Activated T-helper 2 cell treated with anti-CD3 and anti-CD28 coated beads, Interferon-gamma antibody, Interleukin-2, Interleukin-4, amounts not matched to agents 10 μg/mL and 5 μg/mL and 100 μg/mL, durations not matched to agents 14 hours and 24 hours and 36 hours (primary cell): ENCODE results near the gene RAP1GAP. TPM values are rescaled to one million over a fixed set of nuclear protein-coding genes. Genes with fewer than 3 reads are reported as not detected.

Experiments
- DNase-seq: peaks from one replicate; pipeline ENCODE4 v3.0.0; 2021; ENCODE audit warnings: low spot score
- H3K27ac Mint-ChIP-seq: one replicate; pipeline ENCODE4 v1.8.0; 2021; ENCODE audit warnings: mixed read lengths
- H3K27me3 Mint-ChIP-seq: one replicate; pipeline ENCODE4 v1.8.0; 2021; ENCODE audit warnings: low read depth, mixed read lengths
- H3K36me3 Mint-ChIP-seq: one replicate; pipeline ENCODE4 v1.8.0; 2021; ENCODE audit warnings: low read depth, mixed read lengths
- H3K4me1 Mint-ChIP-seq: one replicate; pipeline ENCODE4 v1.8.0; 2021; ENCODE audit warnings: low read depth, mixed read lengths
- H3K4me3 Mint-ChIP-seq: one replicate; pipeline ENCODE4 v1.8.0; 2021; ENCODE audit warnings: low read depth, mild to moderate bottlenecking, moderate library complexity, mixed read lengths
- H3K9me3 Mint-ChIP-seq: one replicate; pipeline ENCODE4 v1.8.0; 2021; ENCODE audit warnings: mixed read lengths
- intact Hi-C: fragments of 100-400 bp; cut with micrococcal nuclease; formaldehyde crosslinking; loops from one replicate; pipeline ENCODE4 v1.15.1; 2023
- total RNA-seq: library from RNA; stranded (reverse); gene quantifications from 2 replicates; pipeline ENCODE4 v1.2.3, GENCODE V29; 2022

The RAP1GAP gene
- 0.46 TPM in 2 replicates for total RNA-seq

DNA sequence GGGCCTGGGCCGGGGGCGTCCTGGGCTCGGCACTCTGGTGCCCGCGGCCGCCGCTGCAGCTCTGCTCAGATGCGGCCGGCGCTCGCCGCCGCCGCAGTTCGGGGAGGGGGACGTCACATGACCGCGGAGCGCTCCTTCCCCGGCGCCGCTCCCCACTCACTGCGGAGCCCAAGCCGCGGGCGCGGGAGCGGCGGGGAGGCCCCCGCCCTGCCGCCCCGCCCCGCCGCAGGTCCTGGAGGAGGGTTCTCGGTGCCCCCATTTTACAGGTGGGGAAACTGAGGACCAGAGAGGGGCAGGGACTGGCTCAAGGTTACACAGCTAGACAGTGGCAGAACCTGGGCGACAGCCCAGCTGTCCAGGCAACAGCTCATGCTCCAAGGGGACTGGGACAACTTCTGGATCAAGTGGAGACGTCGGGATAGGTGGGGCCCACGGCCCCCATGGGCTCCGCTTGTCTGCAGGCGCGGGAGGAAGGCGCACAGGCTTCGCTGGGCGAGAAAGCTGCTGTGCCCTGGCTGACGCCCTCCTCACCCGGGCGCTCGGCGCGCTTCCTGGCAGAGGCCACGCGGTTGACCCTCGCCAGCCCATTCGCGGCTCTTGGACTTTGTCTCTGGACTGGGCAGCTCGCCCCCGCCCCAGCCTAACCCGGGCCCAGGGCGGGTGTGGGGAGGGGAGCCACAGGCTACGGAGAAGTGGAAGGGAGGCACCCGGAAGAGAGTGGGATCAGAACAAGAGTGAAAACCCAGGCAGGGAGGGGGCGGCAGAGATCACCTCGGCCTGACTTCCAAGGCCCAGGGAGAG lies at the start of gene RAP1GAP:
Gene RAP1GAP (minus strand): TSS at position 100 of the 801 bp plus-strand sequence. CDS start 49,325 bp downstream, outside the sequence.
- H3K9me3 Mint-ChIP-seq, result no peaks in the 10 kb centered on the region
- peaks cover 15% of the 10 kb centered on the region for H3K27me3 Mint-ChIP-seq
- H3K4me1 Mint-ChIP-seq, result peaks cover 9% of the 10 kb centered on the region
- no peak within 1 kb of the TSS for H3K27ac Mint-ChIP-seq
- H3K4me3 Mint-ChIP-seq, result peak within 1 kb of the TSS; percentile 61
- intact Hi-C loops, result no loop called here
- DNase-seq, result peak; percentile 28
- no peaks in the 10 kb centered on the region for H3K36me3 Mint-ChIP-seq

DNA sequence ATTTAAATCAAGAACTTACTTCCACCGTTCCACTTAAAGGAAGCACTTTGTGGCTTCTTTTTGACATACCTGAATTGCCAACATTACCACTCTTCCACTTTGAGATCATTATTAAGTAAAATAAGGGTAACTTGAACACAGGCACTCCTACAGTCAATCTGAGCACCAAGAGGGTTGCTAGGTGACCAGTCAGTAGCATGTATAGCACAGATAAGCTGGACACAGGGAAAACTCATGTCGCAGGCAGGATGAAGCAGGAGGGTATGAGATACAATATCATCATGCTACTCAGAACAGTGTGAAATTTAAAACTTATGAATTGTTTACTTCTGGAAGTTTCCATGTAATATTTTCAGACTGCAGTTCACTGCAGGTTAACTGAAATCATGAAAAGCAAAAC lies 47.0 kb upstream of the RAP1GAP start:
- Mint-ChIP-seq H3K27me3 (no peaks in the 10 kb centered on the region), H3K9me3 (no peaks in the 10 kb centered on the region), H3K36me3 (peaks cover 77% of the 10 kb centered on the region), H3K4me1 (no peaks in the 10 kb centered on the region), H3K27ac (no peak overlapping the region), H3K4me3 (no peak overlapping the region)
- no peak for DNase-seq
- intact Hi-C loops, result no loop called here

DNA sequence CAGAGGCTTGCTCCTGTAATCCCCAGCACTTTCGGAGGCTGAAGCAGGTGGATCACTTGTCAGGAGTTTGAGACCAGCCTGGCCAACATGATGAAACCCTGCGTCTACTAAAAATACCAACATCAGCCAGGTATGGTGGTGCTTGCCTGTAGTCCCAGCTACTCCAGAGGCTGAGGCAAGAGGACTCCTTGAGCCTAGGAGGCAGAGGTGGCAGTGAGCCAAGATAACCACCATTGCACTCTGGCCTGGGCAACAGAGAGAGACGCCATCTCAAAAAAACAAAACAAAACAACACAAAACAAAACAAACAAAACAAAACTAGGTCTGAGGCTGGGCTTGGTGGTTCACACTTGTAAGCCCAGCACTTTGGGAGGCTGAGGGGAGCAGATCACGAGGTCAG lies 38.7 kb upstream of the RAP1GAP start:
- DNase-seq, result no peak
- H3K4me3 Mint-ChIP-seq, result no peak overlapping the region
- no peaks in the 10 kb centered on the region for H3K9me3 Mint-ChIP-seq
- peaks cover 9% of the 10 kb centered on the region for H3K4me1 Mint-ChIP-seq
- intact Hi-C loops, result loop anchor here (10.0 kb wide), 1 partner anchor 57 kb away; no protein-coding TSS in a partner anchor
- H3K27ac Mint-ChIP-seq, result no peak overlapping the region
- no peaks in the 10 kb centered on the region for H3K27me3 Mint-ChIP-seq
- H3K36me3 Mint-ChIP-seq, result peaks cover 70% of the 10 kb centered on the region

DNA sequence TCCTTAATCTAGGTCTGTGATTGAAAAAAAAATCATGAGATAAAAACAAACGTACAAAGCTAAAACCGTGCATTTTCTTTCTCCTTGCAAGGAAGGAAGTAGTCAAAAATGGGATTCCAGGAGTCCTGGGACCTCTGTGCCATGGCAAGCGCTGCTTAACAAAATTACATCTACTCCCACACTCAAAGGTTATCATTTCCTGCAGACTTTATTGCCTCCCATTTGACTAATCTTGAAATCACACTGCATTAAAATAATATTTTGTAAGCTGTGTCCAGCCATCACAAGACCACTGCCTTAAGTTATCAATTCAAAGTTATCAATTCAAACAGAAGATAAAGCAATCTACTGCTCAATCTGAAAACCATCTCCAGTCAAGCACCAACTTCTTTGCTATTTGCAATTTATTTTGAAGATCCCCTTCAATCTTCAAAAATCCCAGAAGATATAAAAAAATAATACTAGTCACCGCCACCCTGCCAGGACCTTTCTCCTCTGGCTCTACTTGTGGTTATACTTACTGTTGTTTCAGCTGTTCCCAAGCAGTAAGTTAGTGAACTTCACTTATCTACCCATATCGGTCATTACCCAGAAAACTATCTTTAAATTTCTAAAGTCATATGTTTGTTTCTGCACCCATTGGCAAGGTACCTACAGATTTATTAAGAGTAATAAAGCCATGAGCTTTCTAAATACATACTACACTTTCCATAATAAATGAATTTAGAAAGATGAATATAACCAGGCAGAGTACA lies 38.1 kb upstream of the RAP1GAP start:
- peak overlapping the region; percentile 12 for H3K27ac Mint-ChIP-seq

DNA sequence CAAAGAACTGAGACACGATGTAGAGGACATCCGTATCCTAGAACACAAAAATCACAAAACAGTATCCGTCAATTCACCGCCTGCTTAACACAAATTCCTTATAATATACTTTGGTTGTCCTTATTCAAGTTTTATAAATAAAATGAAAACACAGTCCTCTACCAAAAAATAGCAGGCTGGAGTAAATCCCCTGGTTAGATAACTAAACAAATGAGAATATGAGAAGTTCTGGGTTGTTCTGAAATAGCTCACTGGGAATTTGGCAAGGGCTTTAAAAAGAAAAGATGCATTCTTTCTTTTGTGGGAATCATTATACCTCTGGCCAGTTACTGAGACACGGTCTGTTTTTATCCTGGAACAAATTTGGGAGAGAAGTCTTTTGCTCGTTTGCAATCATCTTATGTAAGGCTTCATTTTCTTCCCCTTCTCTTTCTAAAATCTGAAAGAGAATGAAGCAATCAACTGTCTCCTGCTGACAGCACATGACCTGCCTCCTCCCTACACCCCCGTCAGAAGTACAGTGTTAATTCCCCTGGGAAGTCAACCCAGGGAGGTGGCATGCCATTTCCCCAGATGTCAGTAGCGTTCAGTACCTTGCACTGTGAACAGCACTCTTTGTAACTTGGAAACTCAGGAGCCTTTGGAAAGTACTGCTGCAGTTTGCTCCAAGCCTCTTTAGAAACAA lies 37.1 kb upstream of the RAP1GAP start:
- no peaks in the 10 kb centered on the region for H3K9me3 Mint-ChIP-seq
- peaks cover 71% of the 10 kb centered on the region for H3K36me3 Mint-ChIP-seq
- intact Hi-C loops, result loop anchor here (10.0 kb wide), 1 partner anchor 59 kb away; no protein-coding TSS in a partner anchor
- no peak for DNase-seq
- no peak overlapping the region for H3K27ac Mint-ChIP-seq
- H3K4me3 Mint-ChIP-seq, result no peak overlapping the region
- H3K27me3 Mint-ChIP-seq, result no peaks in the 10 kb centered on the region
- peaks cover 9% of the 10 kb centered on the region for H3K4me1 Mint-ChIP-seq

More for the DNA sequence above, 38.1 kb upstream of the RAP1GAP start:
- no peak for DNase-seq
- H3K9me3 Mint-ChIP-seq, result no peaks in the 10 kb centered on the region
- H3K27me3 Mint-ChIP-seq, result no peaks in the 10 kb centered on the region
- no peak overlapping the region for H3K4me3 Mint-ChIP-seq
- H3K36me3 Mint-ChIP-seq, result peaks cover 73% of the 10 kb centered on the region
- peaks cover 9% of the 10 kb centered on the region for H3K4me1 Mint-ChIP-seq
- intact Hi-C loops, result loop anchor here (10.0 kb wide), 1 partner anchor 58 kb away; no protein-coding TSS in a partner anchor

DNA sequence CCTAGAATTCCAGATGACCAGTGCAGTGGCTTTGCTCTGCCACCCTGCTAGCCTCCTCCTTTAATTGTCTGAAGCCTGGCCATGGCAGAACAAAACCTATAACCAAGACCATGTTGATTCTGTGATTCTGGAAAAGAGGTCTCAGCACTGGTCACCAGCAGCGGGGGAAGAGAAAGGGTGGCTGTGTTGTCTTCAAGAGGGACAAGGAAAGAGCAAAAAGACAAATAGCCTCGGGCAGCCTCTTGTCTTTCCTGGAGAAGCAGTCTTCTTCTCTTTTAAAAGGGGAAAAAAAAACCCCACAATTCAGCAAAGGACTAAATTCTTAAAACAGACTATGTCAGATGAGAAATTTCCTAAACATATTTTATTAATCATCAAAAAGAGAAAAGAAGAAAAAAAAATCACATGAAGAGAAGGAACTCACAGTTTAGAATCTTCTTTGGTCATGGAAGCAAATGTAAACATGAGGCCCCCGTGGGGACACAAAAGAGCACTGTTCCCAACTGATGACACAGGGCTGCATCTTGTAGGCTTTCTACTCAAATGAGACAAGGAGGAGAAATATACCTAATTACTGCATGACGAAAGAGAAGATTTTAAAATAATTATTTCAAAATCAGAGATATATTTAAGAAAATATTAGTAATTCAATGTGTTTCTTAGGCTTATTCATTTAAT lies 36.3 kb upstream of the RAP1GAP start:
- Mint-ChIP-seq H3K36me3 (peaks cover 72% of the 10 kb centered on the region), H3K9me3 (no peaks in the 10 kb centered on the region), H3K4me3 (no peak overlapping the region), H3K27ac (no peak overlapping the region), H3K4me1 (peaks cover 10% of the 10 kb centered on the region), H3K27me3 (no peaks in the 10 kb centered on the region)
- intact Hi-C loops, result loop anchor here (2.0 to 10.0 kb wide), 2 partner anchors 15 to 59 kb away; no protein-coding TSS in a partner anchor
- no peak for DNase-seq

DNA sequence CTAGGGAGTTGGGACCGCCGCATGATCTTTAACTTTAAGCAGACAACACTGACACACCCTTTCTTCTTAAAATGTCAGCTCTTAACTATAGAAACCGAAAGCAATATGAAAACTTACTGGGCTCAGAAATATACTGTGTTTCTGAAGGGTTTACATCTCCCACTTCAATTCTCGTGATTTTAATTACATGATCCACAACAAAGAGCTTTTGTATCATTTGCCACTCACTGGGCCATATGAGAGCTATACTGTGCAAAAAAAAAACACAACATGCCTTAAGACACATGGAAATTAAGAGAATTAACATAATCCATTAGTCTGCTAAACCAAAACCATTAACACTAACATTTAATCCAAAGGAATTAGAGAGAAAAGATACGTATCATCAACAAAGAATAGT lies 35.0 kb upstream of the RAP1GAP start:
- no peaks in the 10 kb centered on the region for H3K9me3 Mint-ChIP-seq
- no peak overlapping the region for H3K4me3 Mint-ChIP-seq
- intact Hi-C loops, result loop anchor here (2.0 to 10.0 kb wide), 2 partner anchors 17 to 61 kb away; no protein-coding TSS in a partner anchor
- no peaks in the 10 kb centered on the region for H3K27me3 Mint-ChIP-seq
- no peak for DNase-seq
- peaks cover 71% of the 10 kb centered on the region for H3K36me3 Mint-ChIP-seq
- peak overlapping the region; percentile 67 for H3K27ac Mint-ChIP-seq
- peaks cover 12% of the 10 kb centered on the region for H3K4me1 Mint-ChIP-seq

DNA sequence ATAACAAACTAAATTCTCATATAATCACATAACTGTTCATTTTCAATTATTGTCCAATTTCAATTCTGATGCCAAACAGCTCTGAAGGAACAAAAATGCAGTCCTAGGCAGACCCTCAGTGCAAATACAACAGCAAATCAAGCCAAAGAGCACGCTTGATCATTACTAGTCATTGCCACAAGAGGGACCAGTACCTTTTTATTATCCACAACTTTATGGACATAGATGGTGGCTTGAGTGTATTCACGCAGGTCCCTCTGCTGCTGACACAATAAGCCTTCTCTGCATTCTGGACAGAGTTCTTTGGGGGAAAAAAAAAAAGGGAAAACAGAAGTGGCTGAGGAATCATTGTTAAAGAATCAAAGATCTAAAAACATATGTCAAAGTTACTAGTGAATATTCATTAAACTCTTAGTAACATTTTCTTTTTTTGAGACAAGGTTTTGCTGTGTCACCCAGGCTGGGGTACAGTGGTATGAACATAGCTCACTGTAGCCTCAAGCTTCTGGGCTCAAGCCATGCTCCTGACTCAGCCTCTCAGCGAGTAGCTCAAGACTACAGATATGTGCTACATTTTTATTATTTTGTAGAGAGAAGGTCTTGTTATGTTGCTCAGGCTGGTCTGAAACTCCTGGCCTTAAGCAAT lies 34.3 kb upstream of the RAP1GAP start:
- intact Hi-C loops, result loop anchor here (10.0 kb wide), 1 partner anchor 61 kb away; no protein-coding TSS in a partner anchor
- no peak overlapping the region for H3K27ac Mint-ChIP-seq
- H3K9me3 Mint-ChIP-seq, result no peaks in the 10 kb centered on the region
- no peak for DNase-seq
- no peaks in the 10 kb centered on the region for H3K27me3 Mint-ChIP-seq
- H3K4me1 Mint-ChIP-seq, result peaks cover 12% of the 10 kb centered on the region
- H3K36me3 Mint-ChIP-seq, result peaks cover 71% of the 10 kb centered on the region
- H3K4me3 Mint-ChIP-seq, result no peak overlapping the region

DNA sequence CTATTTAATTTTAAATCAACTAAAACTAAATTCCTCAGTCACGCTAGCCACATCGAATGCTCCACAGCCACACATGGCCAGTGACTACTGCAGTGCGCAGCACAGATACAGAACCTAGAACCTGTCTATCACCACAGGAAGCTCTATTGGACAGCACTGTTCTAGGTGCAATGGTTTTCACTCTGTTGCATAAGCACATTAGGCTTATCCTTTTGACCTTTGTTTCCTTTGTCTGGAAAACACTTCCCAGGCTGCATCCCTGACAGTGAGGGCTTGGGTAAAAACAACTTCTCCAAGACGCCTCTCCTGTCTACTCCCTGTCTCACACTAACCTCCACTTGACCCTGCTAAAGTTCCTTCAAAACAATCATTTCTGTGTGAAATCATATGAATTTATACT lies 33.6 kb upstream of the RAP1GAP start:
- Mint-ChIP-seq H3K27me3 (no peaks in the 10 kb centered on the region), H3K36me3 (peaks cover 71% of the 10 kb centered on the region), H3K4me1 (peaks cover 12% of the 10 kb centered on the region), H3K4me3 (no peak overlapping the region), H3K9me3 (no peaks in the 10 kb centered on the region), H3K27ac (no peak overlapping the region)
- DNase-seq, result no peak
- intact Hi-C loops, result loop anchor here (10.0 kb wide), 1 partner anchor 62 kb away; no protein-coding TSS in a partner anchor

DNA sequence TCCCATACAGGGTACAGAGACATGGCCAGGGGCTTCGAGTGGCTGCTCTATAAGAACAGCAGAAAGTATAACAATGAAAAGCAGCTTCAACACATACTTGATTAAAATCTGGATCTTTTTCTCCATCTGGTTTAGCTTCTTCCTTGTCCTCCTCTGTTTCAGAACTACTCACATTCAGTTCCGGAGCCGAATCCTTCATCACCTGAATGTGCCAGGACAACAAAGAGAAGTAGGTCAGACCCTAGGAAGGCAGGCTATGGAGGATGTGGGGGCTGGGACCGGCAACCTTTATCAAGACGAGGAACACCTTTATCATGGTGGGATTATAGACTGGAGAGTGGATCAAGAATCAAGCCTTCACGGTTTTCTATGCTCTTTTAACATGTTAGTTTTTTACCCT lies 32.2 kb upstream of the RAP1GAP start:
- intact Hi-C loops, result loop anchor here (10.0 kb wide), 1 partner anchor 63 kb away; no protein-coding TSS in a partner anchor
- peaks cover 12% of the 10 kb centered on the region for H3K4me1 Mint-ChIP-seq

DNA sequence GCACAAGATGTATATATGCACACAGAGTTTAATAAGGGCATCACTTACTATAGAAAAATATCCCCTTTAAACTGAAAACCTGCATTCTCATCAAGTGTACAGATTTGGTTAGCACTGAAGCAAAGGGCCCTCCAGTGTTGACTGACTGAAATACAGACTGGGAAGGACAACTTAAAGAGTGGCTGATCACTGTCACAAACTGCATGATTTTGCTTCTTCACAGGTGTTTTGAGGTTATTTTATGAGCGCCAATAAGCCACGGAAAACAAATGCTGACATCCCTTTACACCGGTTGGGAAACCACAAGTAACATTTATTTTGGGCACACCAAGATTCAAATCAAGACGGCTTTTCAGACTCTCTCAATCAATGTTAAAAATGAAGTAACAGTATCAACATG lies 30.9 kb upstream of the RAP1GAP start:
- intact Hi-C loops, result loop anchor here (10.0 kb wide), 1 partner anchor 65 kb away; no protein-coding TSS in a partner anchor
- Mint-ChIP-seq H3K4me1 (peaks cover 12% of the 10 kb centered on the region), H3K9me3 (no peaks in the 10 kb centered on the region), H3K27ac (peak overlapping the region; percentile 14), H3K36me3 (peaks cover 55% of the 10 kb centered on the region), H3K27me3 (no peaks in the 10 kb centered on the region), H3K4me3 (no peak overlapping the region)
- DNase-seq, result no peak

More for the DNA sequence above, 32.2 kb upstream of the RAP1GAP start:
- H3K36me3 Mint-ChIP-seq, result peaks cover 62% of the 10 kb centered on the region
- DNase-seq, result no peak
- no peak overlapping the region for H3K27ac Mint-ChIP-seq
- no peaks in the 10 kb centered on the region for H3K9me3 Mint-ChIP-seq
- no peak overlapping the region for H3K4me3 Mint-ChIP-seq
- H3K27me3 Mint-ChIP-seq, result no peaks in the 10 kb centered on the region
